Ishikawa (cell line): ENCODE results near the gene CENATAC.

Source experiments
- CEBPB ChIP-seq: IDR thresholded peaks from 2 replicates; pipeline ENCODE4 v1.6.1; 2012
- CREB1 ChIP-seq: IDR thresholded peaks from 2 replicates; pipeline ENCODE4 v1.6.1; 2012; ENCODE audit warnings: low read depth
- TEAD4 ChIP-seq: IDR thresholded peaks from 2 replicates; pipeline ENCODE4 v1.6.1; 2012
- YY1 ChIP-seq: IDR thresholded peaks from 2 replicates; pipeline ENCODE4 v1.6.1; 2012; ENCODE audit warnings: low read depth
- TF ChIP-seq, protein P1 (sequence below): IDR thresholded peaks from 2 replicates; pipeline ENCODE4 v1.6.1; 2012
- TF ChIP-seq, protein P2 (sequence below): IDR thresholded peaks from 2 replicates; pipeline ENCODE4 v1.6.1; 2012; ENCODE audit warnings: low read depth, mild to moderate bottlenecking

DNA sequence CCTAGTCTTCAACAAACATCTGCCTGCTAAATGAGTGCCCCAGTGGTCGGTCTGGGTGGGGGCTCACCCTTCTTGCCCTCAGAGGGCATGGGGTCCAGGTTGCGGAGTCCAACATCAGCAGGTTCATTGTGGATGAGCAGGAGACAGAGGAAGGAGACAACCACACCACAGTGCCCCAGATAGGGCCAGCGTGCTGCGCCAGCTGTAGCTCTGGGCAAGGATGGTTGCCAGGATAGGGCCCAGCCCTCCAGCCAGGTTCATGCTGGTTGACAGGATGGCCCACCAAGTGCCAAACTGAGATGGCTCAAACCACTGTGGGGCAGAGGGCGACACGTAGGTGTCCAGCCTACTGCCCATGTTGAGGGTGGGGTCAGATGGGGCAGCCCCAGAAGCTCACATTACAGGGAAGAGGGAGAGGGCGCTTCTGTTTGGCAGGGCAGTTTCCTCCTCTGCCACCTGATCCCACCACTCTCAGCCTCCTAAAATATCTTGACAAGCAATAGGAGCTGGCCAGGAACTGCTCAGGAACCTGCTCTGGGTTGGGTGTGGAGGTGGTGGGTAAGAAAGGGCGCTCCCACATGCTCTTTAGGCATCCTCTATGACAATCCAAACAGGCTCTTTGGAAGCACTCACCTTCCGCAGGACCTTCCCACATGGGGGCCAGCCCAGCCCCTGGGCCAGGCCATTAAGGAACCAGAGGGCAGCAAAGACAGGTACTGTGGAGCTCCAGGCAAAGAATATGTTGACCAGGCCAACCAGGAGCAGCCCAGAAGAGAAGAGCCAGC is 29.8 kb downstream of the CENATAC start:
- TF ChIP-seq CEBPB: no peak
- TF ChIP-seq CREB1: no peak
- TF ChIP-seq, protein P1, sequence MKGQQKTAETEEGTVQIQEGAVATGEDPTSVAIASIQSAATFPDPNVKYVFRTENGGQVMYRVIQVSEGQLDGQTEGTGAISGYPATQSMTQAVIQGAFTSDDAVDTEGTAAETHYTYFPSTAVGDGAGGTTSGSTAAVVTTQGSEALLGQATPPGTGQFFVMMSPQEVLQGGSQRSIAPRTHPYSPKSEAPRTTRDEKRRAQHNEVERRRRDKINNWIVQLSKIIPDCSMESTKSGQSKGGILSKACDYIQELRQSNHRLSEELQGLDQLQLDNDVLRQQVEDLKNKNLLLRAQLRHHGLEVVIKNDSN: no peak
- no peak for TF ChIP-seq YY1
- TF ChIP-seq, protein P2, sequence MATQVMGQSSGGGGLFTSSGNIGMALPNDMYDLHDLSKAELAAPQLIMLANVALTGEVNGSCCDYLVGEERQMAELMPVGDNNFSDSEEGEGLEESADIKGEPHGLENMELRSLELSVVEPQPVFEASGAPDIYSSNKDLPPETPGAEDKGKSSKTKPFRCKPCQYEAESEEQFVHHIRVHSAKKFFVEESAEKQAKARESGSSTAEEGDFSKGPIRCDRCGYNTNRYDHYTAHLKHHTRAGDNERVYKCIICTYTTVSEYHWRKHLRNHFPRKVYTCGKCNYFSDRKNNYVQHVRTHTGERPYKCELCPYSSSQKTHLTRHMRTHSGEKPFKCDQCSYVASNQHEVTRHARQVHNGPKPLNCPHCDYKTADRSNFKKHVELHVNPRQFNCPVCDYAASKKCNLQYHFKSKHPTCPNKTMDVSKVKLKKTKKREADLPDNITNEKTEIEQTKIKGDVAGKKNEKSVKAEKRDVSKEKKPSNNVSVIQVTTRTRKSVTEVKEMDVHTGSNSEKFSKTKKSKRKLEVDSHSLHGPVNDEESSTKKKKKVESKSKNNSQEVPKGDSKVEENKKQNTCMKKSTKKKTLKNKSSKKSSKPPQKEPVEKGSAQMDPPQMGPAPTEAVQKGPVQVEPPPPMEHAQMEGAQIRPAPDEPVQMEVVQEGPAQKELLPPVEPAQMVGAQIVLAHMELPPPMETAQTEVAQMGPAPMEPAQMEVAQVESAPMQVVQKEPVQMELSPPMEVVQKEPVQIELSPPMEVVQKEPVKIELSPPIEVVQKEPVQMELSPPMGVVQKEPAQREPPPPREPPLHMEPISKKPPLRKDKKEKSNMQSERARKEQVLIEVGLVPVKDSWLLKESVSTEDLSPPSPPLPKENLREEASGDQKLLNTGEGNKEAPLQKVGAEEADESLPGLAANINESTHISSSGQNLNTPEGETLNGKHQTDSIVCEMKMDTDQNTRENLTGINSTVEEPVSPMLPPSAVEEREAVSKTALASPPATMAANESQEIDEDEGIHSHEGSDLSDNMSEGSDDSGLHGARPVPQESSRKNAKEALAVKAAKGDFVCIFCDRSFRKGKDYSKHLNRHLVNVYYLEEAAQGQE: no peak
- no peak for TF ChIP-seq TEAD4
